Lower lobe of right lung (tissue), 2 donors: Measurements from ENCODE around the gene TCEANC2. TPM values are rescaled to one million over a fixed set of nuclear protein-coding genes. Genes with fewer than 3 reads are reported as not detected.
A peak's percentile ranks its signal among the peaks of the same experiment; 100 is the strongest.

Source experiments
- ATAC-seq, 2 donors: fragments of 200-7000 bp; cut with Tn5 transposase; one replicate each; pipeline ENCODE4 v1.9.1; 2020 to 2022; ENCODE audit warnings: mild to moderate bottlenecking in 2 of 2, moderate library complexity in 2 of 2
- DNase-seq: peaks from one replicate; pipeline ENCODE4 v3.0.0-alpha.2; 2020
- H3K27ac ChIP-seq: fragments of 200-600 bp; one replicate; pipeline ENCODE4 v1.8.0; 2022
- H3K27me3 ChIP-seq: fragments of 200-600 bp; one replicate; pipeline ENCODE4 v1.8.0; 2022; ENCODE audit warnings: low read depth
- H3K36me3 ChIP-seq: fragments of 200-600 bp; one replicate; pipeline ENCODE4 v1.8.0; 2022; ENCODE audit warnings: mild to moderate bottlenecking
- H3K4me1 ChIP-seq: fragments of 200-600 bp; one replicate; pipeline ENCODE4 v1.8.0; 2022
- H3K4me3 ChIP-seq: fragments of 200-600 bp; one replicate; pipeline ENCODE4 v1.8.0; 2022; ENCODE audit warnings: mild to moderate bottlenecking
- H3K9me3 ChIP-seq: fragments of 200-600 bp; one replicate; pipeline ENCODE4 v1.8.0; 2022
- intact Hi-C: fragments of 100-400 bp; cut with DNase I; formaldehyde crosslinking; loops from one replicate; pipeline ENCODE4 v1.11.0; 2022
- total RNA-seq: library from RNA; stranded (reverse); fragmentation: NEBNext Ultra II Directional; extraction: Animal tissue kit (Norgen Biotek cat#: 25700); gene quantifications from one replicate; pipeline ENCODE4 v1.2.1, GENCODE V29; 2021
- TF ChIP-seq, protein P1 (sequence below): fragments of 200-600 bp; IDR thresholded peaks from one replicate; pipeline ENCODE4 v1.8.0; 2022; ENCODE audit warnings: antibody characterized with exemption, mild to moderate bottlenecking
- donor health status: DM: no; HTN: yes; CAD: no; lungs with severe emphysema.

TCEANC2 gene
- total RNA-seq, 1 donor from 2014 or later, result 5.3 TPM

DNA sequence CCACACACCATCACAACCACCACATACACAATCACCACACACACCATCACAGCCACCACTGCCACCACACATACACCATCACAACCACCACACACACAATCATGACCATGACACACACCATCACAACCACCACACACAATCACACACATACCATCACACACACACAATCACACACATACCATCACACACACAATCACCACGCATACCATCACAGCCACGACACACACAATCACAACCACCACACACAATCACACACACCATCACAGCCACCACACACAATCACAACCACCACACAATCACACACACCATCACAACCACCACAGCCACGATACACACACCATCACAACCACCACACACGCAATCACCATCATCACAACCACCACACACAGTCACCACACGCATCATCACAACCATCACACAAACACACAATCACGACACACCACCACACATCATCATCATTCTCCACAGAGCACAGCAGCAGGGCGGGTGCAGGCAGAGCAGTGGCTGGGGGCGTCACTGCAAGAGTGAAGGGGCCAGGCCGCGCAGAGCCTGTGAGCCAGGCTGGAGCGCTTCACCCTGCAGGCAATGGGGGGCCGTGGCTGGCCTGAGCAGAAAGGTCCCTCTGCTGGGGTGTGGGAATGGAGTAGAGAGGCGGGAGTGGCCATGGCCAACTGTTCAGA lies 66.8 kb downstream of the TCEANC2 start:
- Histone ChIP-seq H3K27ac (no peak overlapping the region), H3K4me3 (no peak overlapping the region), H3K27me3 (no peaks in the 10 kb centered on the region), H3K36me3 (no peaks in the 10 kb centered on the region), H3K9me3 (no peaks in the 10 kb centered on the region), H3K4me1 (peaks cover 14% of the 10 kb centered on the region)
- TF ChIP-seq, protein P1, sequence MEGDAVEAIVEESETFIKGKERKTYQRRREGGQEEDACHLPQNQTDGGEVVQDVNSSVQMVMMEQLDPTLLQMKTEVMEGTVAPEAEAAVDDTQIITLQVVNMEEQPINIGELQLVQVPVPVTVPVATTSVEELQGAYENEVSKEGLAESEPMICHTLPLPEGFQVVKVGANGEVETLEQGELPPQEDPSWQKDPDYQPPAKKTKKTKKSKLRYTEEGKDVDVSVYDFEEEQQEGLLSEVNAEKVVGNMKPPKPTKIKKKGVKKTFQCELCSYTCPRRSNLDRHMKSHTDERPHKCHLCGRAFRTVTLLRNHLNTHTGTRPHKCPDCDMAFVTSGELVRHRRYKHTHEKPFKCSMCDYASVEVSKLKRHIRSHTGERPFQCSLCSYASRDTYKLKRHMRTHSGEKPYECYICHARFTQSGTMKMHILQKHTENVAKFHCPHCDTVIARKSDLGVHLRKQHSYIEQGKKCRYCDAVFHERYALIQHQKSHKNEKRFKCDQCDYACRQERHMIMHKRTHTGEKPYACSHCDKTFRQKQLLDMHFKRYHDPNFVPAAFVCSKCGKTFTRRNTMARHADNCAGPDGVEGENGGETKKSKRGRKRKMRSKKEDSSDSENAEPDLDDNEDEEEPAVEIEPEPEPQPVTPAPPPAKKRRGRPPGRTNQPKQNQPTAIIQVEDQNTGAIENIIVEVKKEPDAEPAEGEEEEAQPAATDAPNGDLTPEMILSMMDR, result no peak
- intact Hi-C loops, result no loop called here
- ATAC-seq (no peak), DNase-seq (no peak)

DNA sequence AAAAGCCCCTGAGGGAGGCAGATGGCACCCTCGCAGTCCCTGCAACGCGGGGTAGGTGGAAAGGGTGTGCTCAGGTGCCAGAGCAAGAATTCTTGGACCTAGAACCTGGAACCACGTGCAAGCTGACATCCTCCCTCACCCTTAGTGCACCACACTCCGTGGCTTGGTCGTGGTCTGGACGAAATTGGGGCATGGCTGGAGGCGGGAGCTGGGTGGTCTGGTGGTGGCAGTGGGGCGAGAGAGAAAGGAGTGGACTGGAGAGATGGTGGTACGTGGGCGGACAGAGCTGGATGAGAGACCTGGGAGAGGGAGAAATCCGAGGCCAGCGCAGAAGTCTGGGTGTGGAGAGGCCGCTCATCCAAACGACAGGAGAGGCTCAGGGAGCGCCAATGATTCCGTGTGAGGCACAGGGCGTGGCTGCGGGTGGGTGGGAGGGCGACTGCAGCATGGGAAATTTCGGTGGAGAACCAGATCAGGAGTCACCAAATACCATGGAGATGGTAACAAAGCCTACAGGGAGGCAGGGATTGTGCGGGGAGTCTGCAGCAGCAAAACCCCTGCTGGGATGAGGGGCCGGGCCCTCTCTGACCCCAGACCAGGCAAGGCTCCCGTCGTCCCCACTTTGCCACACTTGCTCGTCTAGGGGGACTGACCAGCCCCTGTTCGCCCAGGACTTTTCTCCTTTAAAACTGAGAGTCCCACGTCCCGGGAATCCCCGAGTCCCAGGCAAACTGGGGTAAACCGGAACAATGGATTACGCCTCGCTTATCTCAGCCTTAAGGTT lies 67.5 kb downstream of the TCEANC2 start:
- TF ChIP-seq, protein P1, result no peak
- Histone ChIP-seq H3K4me3 (peak overlapping the region; percentile 28), H3K4me1 (peaks cover 14% of the 10 kb centered on the region), H3K27ac (no peak overlapping the region), H3K27me3 (no peaks in the 10 kb centered on the region), H3K36me3 (no peaks in the 10 kb centered on the region), H3K9me3 (no peaks in the 10 kb centered on the region)
- intact Hi-C loops, result no loop called here
- DNase-seq, result no peak
- ATAC-seq, result no peak

DNA sequence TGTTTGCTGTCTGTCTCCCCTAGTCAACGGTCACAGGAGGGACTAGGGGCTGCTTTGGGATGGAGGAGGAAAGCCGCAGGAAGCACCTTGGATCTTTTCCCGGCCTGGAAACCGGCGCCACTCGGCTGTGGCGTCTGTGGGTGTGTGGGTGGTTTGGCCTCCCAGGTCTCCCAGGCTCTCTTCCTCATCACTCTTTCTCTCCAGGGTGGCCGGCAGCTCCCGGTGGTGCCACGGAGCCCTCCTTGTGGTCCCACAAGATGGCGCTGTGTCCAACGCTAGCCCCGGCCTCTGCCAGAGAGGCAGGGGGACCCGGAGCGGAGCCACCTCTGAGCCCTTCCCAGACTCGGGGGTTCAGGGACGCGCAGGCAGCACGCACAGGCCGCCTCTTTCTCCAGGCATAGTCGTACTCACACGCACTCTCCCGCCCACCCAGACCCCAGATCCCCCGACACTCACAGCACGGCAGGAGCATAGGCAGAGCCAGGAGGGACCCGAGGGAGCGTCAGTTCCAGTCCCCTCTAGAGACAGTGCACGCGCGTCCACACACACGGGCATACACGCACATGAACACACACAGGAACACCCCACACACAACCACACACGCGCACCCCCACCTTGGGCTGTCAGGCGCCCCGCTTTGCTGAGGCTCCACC lies 68.2 kb downstream of the TCEANC2 start:
- intact Hi-C loops, result no loop called here
- Histone ChIP-seq H3K9me3 (no peaks in the 10 kb centered on the region), H3K27ac (no peak overlapping the region), H3K4me1 (peaks cover 14% of the 10 kb centered on the region), H3K4me3 (peak overlapping the region; percentile 28), H3K36me3 (no peaks in the 10 kb centered on the region), H3K27me3 (no peaks in the 10 kb centered on the region)
- TF ChIP-seq, protein P1, result peak; percentile 83
- ATAC-seq (peak; percentile 88 to 91), DNase-seq (peak; percentile 77)

DNA sequence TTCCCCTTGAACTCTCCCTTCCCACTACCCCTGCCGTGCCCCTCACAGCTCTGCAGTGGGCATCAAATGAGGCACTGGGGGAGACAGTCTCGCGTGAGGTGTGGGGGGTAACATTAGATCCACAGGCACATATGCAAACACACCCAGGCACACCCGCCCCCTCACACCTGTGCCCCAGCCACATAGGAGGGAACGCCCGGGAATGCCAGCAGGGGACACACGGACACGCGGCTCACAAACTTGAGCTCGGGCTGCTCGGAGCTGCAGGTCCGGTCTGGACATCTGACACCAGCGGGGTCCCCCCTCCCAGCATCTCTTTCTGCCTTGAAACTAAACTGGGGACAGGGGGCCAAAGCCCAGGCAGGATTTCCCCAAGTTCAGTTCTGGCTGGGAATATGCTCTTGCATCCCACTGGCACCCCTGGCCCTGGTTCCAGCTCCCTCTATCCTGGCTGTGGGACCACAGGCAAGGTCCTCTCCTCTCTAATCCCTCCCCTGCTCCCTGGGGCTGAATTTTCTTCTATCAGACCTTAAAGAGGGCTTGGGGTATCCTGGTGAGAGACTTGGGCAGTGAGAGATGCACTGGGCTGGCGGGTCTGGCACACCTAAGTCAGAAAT lies 68.8 kb downstream of the TCEANC2 start:
- Histone ChIP-seq H3K27ac (no peak overlapping the region), H3K4me1 (peaks cover 14% of the 10 kb centered on the region), H3K27me3 (no peaks in the 10 kb centered on the region), H3K9me3 (no peaks in the 10 kb centered on the region), H3K4me3 (no peak overlapping the region), H3K36me3 (no peaks in the 10 kb centered on the region)
- TF ChIP-seq, protein P1, result no peak
- DNase-seq (no peak), ATAC-seq (no peak)
- intact Hi-C loops, result no loop called here

DNA sequence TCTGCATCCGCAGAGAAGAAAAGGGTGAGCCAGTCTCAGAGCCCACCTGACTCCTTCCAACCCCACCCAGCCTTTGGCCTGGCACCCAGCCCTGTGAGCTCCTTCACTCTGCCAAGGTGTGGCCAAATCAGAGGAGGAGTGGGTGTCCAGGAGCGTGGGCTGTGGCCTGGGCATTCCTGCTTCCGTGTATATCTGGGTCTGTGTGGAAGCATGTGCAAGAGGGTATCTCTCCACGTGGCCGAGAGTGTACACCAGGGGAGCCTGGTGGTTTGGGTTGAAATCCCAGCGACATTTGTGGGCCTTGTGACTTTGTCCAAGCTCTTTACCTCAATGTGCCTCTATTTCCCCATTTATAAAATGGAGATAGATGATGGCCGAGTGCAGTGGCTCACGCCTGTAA lies 69.6 kb downstream of the TCEANC2 start:
- Histone ChIP-seq H3K27ac (no peak overlapping the region), H3K9me3 (no peaks in the 10 kb centered on the region), H3K36me3 (no peaks in the 10 kb centered on the region), H3K4me1 (peaks cover 14% of the 10 kb centered on the region), H3K4me3 (no peak overlapping the region), H3K27me3 (no peaks in the 10 kb centered on the region)
- TF ChIP-seq, protein P1, result no peak
- no peak for ATAC-seq
- no peak for DNase-seq
- intact Hi-C loops, result no loop called here
